Stimulated activated CD8-positive, alpha-beta memory T cell treated with anti-CD3 and anti-CD28 coated beads, Interleukin-7, amount 100 ng/mL, for 4 hours (primary cell): ENCODE measurements around the gene CAND1.

Experiments used
- DNase-seq, 2 donors: peaks; one replicate each; pipeline ENCODE4 v3.0.0-alpha.2; 2020; ENCODE audit warnings: low read depth in 2 of 2

CAND1 gene

GRCh38 chr12:67268896-67269632, at the start of gene CAND1:
Gene CAND1, plus strand, starts transcription at chr12:67269358. Its CDS starts 360 bp downstream, at chr12:67269718.
- peak; percentile 94 to 97 for DNase-seq

- DNase-seq, result no peak
Measured at GRCh38 chr12:67220065-67220464, 49.1 kb upstream of the CAND1 start.

DNA sequence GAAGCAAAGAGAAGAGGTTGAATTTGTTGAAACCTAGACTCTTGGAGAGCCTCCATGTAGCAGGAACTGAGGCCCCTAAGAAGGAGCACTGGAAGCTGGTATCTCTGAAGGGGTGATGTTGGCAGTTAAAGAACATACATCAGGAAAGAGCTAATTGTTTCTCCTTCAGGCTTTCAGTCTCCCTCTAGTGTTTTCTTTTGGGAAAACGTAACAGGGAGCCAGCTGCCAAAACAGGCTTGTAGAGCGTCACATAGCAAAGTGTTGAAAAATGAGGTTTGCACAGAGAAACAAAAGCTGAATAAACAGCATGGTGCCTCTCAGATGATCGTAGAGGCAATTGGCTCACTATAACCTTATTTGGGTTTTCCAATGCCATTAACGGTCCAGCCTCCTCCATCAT, 46.9 kb upstream of the CAND1 start:
- no peak for DNase-seq

DNA sequence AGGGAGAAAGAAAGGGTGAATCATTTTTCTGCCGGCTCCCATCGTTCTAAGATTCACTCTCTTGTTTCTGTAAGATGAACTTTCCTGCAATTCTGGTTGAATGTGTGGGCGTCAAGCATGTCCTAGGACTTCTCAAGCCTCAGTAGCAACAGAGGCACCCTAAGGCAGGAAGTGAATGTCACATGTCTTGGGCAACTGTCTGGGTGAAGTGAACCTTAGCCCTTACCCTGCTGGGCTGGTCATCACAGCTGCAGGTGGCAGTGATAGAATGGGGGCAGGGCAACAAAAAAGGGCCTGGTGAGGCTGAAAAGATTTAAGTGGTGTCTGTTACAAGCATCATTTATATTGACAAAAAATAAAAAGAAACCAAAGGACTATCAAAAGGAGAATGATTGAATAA, 45.9 kb upstream of the CAND1 start:
- DNase-seq, result no peak

DNA sequence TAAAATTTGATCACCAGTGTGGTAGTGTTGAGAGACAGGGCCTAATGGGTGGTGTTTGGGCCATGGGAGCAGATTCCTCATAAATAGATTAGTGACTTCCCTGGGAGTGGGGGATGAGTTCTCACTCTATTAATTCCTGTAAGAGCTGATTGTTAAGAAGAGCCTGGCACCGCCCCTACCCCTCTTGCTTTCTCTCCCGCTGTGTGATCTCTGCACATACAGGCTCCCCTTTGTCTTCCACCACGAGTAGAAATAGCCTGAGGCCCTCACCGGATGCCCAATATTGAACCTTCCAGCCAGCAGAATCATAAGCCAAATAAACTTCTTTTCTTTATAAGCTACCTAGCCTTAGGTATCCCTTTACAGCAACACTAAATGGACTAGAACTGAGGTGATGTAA, 31.9 kb upstream of the CAND1 start:
- DNase-seq, result no peak

DNA sequence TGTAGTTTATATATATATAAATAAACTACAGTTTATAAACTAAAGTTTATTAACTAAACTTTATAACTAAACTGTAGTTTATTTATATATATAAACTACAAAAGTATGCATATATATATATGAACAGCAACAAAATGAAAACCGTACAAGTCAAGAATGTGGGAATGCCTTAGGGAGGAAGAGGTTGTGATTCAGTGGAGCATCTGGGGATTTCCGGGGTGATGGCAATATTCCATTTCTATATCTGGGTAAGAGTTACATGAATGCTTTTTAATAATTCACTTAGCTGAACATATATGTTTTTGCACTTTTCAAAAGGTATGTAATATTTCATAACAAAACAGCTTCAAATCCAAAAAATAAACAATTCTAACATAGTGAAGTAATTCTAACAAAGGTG, 30.1 kb upstream of the CAND1 start:
- no peak for DNase-seq

DNA sequence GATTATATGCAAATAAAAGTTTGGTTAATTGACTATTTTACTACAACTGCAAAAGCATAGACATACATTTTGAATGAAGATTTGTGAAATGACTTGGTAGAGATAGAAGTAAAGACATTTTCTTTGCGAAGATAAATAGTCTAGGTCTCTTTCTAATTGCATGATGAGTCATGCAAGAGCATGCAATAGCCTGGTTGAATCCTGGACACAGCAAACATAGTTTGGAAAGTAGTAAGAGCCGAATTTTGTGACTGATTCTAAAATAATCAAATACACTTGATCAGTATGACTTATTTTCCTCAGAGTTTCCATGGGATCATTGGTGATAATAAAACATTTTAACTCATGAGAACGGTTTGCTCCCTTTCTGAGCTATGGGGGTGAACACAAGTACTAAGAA, 27.7 kb upstream of the CAND1 start:
- no peak for DNase-seq

GRCh38 chr12:67243260-67243659, 25.9 kb upstream of the CAND1 start:
- no peak for DNase-seq

GRCh38 chr12:67245571-67245970, 23.6 kb upstream of the CAND1 start:
- DNase-seq, result no peak

DNA sequence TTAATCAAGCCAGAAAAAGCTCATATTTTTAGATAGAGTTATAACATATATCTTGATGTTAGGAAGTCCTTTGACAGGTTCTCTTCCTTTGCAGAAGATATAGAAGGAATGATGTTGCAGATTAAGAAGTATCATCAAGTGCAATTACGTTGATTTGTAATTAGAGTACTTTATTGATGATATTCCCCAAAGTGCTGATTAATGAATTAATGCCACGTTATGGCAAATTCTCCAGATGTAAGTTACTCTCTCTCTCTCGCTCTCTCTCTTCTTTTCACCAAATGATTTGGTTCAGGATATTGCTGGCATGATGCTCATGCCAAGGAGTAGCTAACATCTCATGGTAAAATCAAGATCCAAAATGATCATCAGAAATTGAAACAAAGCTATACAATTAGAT, 18.1 kb upstream of the CAND1 start:
- no peak for DNase-seq

DNA sequence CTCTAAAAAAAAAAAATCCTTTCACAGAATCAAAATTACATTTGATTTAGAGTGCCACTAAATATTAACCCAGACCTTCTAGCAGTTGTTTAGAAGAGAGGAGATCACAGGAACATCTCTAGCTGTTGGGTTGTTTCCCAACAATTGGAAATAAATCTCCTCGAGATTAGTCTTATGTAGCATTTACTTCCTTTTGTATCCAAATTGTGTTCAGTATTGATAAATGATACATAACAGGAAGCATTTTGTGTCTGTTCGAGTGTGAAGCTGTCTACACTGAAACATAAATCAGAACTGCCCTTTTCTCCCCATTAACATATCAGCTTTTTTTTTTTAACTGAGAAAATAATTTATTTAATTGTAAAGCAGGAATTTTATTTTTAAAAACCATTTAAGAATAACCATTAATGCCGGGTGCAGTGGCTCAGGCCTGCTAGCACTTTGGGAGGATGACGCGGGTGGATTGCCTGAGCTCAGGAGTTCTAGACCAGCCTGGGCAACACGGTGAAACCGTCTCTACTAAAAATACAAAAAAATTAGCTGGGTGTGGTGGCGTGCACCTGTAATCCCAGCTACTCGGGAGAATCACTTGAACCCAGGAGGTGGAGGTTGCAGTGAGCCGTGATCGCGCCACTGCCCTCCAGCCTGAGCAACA, 14.7 kb upstream of the CAND1 start:
- no peak for DNase-seq

DNA sequence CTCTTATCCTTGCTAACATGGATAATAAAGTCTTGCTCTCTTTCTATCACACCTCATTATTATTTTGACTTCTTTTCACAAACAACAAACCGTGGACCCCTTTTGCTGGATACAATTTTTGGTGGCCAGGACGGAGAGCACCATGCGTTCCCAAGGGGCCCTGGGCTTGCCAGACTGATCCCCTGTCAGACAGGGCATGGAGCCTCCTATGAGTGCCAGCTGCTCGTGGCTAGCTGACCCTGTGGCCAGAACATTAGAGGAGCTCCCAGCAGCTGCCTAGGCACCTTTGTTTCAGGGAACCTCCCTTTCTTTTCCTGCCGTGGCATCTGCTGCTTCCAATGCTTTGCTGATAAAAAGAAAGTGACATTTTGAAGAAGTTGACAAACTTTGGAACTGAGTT, 12.5 kb upstream of the CAND1 start:
- no peak for DNase-seq

- DNase-seq, result no peak
Measured at GRCh38 chr12:67263471-67263870, 5.7 kb upstream of the CAND1 start.

DNA sequence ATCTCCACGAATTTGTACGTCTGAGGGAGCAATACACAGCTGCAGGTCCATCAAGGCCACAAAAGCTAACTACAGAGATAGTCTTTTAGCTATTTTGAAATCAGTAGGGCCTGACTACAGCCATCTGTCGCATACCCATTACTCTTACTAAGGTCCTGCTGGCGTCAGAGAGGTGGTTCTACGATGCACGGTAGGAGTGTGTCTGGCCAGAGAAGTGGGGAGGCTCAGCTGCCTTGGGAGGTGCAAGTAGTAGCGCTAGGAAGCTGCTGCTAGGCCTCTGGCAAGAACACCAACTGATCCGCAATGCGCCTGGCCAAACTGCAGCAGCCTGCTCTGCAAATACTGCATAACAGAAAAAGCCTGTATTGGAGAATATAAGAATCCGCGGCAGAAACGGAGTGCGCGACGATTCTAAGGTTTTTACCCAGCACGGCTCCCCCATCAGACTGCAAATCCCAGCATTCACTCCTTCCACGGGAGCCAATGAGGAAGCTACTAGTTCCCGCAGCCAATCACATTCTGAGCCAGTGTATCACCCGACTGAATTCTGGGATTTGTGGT, 743 bp upstream of the CAND1 start:
- peak; percentile 74 to 88 for DNase-seq

- DNase-seq, result peak; percentile 13 to 30
Measured at GRCh38 chr12:67269633-67270573, 745 bp downstream of the CAND1 start.

DNA sequence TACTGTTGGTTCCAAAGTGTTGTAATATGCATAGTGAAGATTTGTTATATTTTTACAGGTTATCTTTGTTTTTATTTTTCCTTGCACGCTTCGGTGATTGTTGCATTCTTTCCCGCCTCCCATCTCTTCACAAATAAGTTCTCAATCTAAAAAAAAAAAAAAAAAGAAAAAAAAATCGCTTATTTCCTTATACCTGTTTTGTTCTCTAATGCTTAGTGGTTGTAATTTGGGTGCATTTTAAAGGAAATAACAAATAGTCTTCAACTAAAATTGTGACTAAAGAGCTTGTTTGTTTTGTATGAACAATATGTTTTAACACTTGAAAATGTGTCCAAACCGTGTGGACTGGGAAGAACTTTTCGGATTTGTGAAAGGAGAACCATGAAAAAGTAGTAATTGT, 1.5 kb downstream of the CAND1 start:
- no peak for DNase-seq

- DNase-seq, result no peak
Measured at GRCh38 chr12:67271976-67272375, 2.8 kb downstream of the CAND1 start.

DNA sequence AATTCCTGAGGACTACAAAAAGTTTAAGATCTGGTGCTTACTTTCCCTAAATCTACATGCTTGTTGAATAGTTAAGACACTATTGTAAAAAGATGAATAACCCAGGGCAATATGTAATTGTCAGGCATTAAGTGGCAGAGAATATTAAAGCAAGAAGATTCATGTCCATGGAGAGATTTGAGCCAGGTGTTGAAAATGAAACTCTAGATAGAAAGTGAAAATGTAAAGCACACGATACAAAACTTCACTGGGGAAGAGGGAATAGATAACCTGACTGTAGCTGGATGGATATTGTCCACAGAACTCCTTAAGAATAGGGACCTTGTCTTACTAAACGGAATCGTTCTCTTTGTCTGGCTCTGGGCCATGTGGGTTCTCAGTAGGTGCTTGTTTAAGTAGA, 5.0 kb downstream of the CAND1 start:
- no peak for DNase-seq

GRCh38 chr12:67275380-67275913, 6.3 kb downstream of the CAND1 start:
- DNase-seq, result no peak

GRCh38 chr12:67276421-67276820, 7.3 kb downstream of the CAND1 start:
- no peak for DNase-seq

GRCh38 chr12:67279637-67280036, 10.5 kb downstream of the CAND1 start:
- no peak for DNase-seq

- no peak for DNase-seq
Measured at GRCh38 chr12:67280088-67280487, 10.9 kb downstream of the CAND1 start.
